Measurements from ENCODE around the gene DOCK9.

DOCK9 gene

GRCh38 chr13:98886587-98887230 is 91.2 kb downstream of the DOCK9 start:
- no peak for DNase-seq (ENCODE audit: low spot score)

- no peak for DNase-seq (ENCODE audit: low spot score)
Measured at GRCh38 chr13:98885600-98885999, 92.3 kb downstream of the DOCK9 start.

GRCh38 chr13:98883998-98884397 is 93.9 kb downstream of the DOCK9 start:
- DNase-seq (ENCODE audit: low spot score) = no peak

GRCh38 chr13:98881390-98881789 is 96.5 kb downstream of the DOCK9 start:
- DNase-seq (ENCODE audit: low spot score) = no peak

- no peak for DNase-seq (ENCODE audit: low spot score)
Measured at GRCh38 chr13:98880677-98881076, 97.2 kb downstream of the DOCK9 start.

GRCh38 chr13:98879957-98880356 is 97.9 kb downstream of the DOCK9 start:
- DNase-seq (ENCODE audit: low spot score) = no peak

- DNase-seq (ENCODE audit: low spot score) = no peak
Measured at GRCh38 chr13:98879127-98879520, 98.7 kb downstream of the DOCK9 start.

GRCh38 chr13:98878486-98879126 is 99.3 kb downstream of the DOCK9 start:
- DNase-seq (ENCODE audit: low spot score) = peak; percentile 74

- DNase-seq (ENCODE audit: low spot score) = no peak
Measured at GRCh38 chr13:98877936-98878335, 99.9 kb downstream of the DOCK9 start.

DNA sequence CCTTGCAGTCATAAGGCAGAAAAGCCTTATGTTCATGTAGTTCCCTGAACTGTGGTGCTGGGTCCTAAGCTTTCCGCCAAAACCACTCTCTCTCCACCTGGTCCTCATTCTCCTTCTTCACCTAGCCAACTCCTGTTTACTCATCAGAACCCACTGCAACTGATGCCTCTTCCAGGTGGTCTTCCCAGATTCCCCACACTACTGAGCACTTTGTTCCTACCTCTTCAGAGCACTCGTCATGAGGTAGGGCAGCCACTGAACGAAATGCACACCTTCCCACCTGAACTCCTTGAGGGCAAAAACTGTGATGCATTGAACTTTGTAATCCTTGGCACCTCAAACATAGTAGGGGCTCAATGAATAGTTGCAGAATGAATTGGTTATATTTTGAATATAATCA is 100.4 kb downstream of the DOCK9 start:
- no peak for DNase-seq (ENCODE audit: low spot score)

GRCh38 chr13:98875146-98875729 is 102.6 kb downstream of the DOCK9 start:
- DNase-seq (ENCODE audit: low spot score) = no peak

- DNase-seq (ENCODE audit: low spot score) = no peak
Measured at GRCh38 chr13:98874029-98874397, 103.9 kb downstream of the DOCK9 start.

DNA sequence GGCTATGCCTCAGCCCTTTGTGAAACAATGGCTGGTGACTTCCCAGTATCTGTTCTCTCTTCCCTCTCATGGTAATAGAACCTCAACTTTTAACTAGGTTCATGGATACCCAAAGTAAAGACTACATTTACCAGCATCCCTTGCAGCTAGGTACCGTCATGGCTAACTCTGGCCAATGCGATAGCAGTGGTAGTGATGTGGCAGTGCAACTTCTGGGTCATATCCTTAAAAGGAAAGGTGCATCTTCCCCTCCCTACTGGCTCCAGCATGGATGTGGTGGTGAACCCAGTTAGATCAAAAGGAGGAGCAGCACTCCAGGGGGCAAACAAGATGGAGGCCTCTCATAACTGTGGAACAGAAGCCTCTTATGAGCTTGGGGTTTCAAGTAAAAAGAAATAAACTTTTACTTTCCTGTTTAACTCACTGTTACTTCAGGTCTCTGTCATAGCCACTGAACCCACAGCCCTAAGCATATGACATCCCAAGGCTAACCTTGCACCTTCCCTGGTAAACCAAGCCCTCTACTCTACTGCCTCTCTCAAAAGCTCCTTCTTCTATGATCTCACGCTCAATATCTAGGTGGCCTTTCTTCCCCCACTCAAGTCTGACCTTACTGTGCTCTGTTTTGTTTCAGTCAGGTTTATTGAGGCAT is 104.4 kb downstream of the DOCK9 start:
- DNase-seq (ENCODE audit: low spot score) = no peak

DNA sequence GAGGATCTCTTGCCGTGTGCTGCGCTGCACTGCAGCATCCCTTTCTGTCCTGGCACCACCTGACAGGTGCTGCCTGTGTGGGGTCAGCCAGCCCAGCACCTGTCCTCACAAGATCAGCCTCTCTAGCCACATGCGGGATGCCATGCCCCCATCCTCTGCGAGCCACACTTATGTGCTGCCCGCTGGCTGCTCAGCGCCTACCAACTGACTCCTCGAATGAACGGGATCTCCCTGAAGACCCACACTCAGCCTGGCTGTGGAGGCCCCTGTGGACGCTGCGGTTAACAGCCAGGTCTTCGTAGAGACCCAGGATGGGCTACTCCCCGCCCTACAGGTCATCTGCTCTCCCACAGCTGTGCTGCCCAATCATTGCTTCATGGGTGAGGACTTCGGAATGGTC is 106.1 kb downstream of the DOCK9 start:
- DNase-seq (ENCODE audit: low spot score) = no peak

GRCh38 chr13:98869408-98870090 is 108.3 kb downstream of the DOCK9 start:
- DNase-seq (ENCODE audit: low spot score) = no peak

GRCh38 chr13:98868932-98869331 is 108.9 kb downstream of the DOCK9 start:
- no peak for DNase-seq (ENCODE audit: low spot score)

GRCh38 chr13:98866882-98867281 is 111.0 kb downstream of the DOCK9 start:
- no peak for DNase-seq (ENCODE audit: low spot score)

- DNase-seq (ENCODE audit: low spot score) = no peak
Measured at GRCh38 chr13:98860491-98860890, 117.4 kb downstream of the DOCK9 start.

GRCh38 chr13:98858191-98858590 is 119.7 kb downstream of the DOCK9 start:
- DNase-seq (ENCODE audit: low spot score) = no peak

GRCh38 chr13:98856983-98857382 is 120.9 kb downstream of the DOCK9 start:
- peak; percentile 76 for DNase-seq (ENCODE audit: low spot score)

DNA sequence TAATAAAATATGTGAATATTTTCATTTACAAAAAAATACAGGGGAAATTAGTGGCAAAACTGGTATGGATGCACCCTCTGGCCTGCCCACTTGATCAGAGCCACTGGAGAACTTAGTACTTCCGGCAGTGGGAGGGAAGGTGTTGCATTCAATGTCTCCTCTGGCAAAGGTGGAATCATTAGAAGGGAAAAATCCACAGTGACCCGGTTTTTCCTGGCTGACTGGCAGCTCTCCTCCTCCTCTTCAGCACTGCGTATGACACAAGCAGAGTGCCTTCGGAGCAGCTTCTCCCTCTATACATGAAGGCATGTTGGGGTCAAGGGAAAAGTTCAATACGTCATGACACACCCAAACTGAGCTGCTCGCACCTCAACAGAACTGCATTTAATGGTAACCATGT is 123.4 kb downstream of the DOCK9 start:
- DNase-seq (ENCODE audit: low spot score) = no peak

- no peak for DNase-seq (ENCODE audit: low spot score)
Measured at GRCh38 chr13:98853771-98854221, 124.1 kb downstream of the DOCK9 start.

GRCh38 chr13:98851276-98851675 is 126.6 kb downstream of the DOCK9 start:
- DNase-seq (ENCODE audit: low spot score) = no peak

Measured in pons (tissue), 1 donor.